RPMI8226 (cell line): Measurements from ENCODE around the gene FZR1.
A peak's percentile ranks its signal among the peaks of the same experiment; 100 is the strongest.
"Not testable (repeated sequence)": the region's sequence is repeated elsewhere in the genome, so short reads cannot be mapped to it uniquely, and the experiment has no call there.

Experiments
- DNase-seq: peaks from one replicate; pipeline ENCODE4 v3.0.0-alpha.2; 2015

FZR1 gene

DNA sequence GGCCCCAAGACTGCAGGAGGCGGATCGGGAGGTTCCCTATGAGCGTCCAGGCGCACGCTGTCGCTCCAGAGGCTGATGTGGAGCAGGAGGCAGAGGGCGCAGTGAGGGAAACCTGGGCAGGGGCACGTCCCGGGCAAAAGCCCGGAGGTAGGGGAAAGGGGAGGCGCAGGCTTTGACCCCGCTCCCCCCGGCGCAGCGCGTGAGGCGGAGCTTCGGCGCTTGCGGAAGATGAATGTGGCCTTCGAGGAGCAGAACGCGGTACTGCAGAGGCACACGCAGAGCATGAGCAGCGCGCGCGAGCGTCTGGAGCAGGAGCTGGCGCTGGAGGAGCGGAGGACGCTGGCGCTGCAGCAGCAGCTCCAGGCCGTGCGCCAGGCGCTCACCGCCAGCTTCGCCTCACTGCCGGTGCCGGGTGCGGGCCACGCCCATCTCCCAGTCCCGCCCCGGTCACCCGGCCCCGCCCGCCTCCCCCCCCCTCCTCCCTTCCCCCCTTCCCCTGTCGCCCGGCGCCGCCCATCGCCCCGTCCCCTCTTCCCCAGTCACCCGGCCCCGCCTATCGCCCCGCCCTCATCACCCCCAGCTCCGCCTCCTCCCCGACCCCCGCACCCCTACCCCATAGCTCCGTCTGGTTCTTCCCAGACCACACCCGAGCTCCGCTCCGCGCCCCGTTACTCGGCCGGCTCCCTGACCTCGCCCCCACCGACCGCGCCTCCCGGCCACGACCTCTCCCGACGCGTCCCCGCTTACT lies 70.8 kb downstream of the FZR1 start:
- DNase-seq: no peak

DNA sequence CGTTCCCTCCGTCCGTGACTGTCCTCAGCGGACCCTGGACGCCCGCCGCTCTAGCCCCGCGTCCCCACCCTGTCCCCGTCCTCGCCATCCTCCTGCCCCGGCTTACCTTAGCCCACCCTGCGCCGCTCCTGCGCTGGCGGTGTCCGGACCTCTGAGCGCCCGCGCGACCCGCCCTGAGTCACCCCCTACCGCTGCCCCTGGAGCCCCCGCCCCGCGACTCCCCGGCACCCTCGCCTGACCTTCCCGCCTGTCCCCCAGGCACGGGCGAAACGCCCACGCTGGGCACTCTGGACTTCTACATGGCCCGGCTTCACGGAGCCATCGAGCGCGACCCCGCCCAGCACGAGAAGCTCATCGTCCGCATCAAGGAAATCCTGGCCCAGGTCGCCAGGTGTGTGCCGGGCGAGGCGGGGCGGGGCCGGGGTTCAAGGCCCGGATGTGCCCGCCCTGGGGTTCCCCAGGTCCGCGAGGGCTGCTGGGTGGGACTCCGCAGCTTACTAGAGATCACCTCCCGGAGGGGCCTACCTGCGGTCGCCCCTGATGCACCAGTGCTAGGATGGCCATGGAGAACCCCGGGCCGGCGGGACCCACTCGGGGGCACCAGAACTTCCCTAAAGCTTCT lies 71.7 kb downstream of the FZR1 start:
- no peak for DNase-seq

DNA sequence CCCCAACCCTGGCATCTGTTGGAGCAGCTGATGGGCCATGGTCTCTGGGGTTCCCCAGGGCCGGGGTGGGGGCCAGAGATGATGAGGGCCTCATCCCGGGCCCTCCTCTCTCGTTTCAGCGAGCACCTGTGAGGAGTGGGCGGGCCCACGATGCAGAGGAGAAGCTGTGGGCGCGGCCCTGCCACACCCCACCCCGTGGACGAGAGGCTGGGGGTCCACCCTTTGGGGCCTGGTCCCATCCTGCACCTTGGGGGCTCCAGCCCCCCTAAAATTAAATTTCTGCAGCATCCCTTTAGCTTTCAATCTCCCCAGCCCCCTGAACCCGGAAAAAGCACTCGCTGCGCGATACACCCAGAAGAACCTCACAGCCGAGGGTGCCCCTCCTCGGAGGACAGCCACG lies 72.3 kb downstream of the FZR1 start:
- DNase-seq: no peak

DNA sequence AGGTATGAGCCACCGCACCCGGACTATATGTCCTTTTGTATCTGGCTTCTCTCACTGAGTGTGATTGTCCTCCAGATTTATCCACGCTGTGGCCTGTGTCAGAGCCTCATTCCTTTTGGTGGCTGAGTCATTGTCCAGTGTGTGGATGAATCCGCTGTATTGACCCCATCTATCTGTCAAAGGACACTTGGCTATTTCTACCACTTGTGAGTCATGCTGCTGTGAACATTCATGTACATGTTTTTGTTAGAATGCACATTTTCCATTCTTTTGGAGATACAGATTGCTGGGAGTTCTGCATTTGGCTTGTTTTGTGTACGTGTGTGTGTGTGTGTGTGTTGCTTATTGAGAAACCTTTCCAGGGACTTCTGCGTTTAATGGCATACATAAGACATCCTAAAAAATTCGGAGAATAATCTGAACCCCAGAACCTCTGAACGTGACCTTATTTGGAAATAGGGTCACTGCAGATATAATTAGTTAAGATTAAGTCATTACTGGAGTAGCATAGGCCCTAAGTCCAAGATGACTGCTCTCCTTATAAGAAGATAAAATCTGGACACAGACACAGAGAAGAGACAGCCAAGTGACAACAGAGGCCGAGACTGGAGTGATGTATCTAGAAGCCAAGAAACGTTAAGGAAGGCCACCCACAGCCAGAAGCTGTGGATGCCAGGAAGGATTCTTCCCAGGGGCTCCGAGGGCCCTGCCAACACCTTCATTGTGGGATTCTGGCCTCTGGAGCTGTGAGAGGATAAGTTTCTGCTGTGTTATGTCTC lies 74.2 kb downstream of the FZR1 start:
- no peak for DNase-seq

DNA sequence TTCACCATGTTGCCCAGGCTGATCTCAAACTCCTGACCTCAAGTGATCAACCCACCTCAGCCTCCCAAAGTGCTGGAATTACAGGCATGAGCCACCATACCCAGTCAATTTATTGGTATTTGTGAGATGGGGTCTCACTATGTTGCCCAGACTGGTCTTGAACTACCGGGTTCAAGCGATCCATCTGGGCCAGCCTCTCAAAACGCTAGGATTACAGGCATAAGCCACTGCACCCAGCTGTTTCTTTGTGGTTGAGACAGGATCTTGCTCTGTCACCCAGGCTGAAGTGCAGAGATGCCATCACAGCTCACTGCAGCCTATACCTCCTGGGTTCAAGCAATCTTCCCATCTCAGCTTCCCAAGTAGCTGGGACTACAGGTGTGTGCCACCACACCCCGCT lies 75.7 kb downstream of the FZR1 start:
- not testable (repeated sequence) for DNase-seq

DNA sequence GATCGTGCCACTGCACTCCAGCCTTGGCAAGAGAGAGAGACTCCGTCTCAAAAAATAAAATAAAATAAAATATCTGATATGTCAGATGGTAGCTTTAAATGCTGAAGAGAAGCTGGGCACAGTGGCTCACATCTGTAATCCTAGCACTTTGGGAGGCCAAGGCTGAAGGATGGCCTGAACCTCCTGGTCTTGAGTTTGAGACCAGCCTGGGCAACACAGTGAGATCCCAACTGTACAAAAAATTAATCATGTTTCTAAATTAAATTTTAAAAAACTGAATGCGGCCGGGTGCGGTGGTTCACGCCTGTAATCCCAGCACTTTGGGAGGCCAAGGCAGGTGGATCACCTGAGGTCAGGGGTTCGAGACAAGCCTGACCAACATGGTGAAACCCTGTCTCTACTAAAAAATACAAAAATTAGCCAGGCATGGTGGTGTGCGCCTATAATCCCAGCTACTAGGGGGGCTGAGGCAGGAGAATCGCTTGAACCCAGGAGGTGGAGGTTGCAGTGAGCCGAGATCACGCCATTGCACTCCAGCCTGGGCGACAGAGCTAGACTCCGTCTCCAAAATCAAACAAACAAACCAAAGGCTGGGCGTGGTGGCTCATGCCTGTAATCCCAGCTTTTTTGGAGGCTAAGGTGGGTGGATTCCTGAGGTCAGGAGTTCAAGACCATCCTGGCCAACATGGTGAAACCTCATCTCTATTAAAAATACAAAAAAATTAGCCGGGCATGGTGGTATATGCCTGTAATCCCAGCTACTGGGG lies 78.1 kb downstream of the FZR1 start:
- not testable (repeated sequence) for DNase-seq

DNA sequence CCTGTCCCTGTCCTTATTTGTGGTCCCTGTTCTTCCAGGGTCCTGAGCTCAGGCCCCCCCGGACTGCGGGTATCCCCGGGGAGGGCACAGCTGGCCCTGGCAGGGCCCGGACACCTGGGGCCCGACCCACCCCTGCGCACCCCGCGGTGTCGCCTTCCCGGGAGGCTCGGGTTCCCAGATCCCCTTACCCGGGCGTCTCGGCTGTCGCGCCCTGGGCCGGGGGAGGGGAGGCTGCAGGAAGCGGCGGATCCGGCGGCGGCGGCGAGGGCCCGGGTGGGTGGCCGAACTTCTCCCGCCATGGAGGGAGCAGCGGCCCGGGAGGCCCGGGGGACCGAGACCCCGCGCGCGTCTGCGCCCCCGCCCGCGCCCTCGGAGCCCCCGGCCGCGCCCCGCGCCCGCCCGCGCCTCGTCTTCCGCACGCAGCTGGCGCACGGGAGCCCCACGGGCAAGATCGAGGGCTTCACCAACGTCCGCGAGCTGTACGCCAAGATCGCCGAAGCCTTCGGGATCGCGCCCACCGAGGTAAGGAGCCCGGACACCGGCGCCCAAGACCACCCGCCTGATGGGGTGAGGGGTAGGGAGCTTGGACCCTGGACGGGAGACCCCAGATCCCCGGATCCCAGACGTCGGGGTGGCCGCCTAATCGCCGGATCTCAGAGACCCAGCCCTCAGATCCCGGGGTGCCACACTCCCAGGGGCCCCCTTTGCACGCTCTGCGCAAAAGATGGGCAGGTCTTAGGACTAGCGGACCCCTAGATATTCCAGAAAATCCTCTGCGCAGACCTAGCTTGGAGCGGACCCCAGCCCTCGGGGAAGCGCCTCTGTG lies 79.4 kb downstream of the FZR1 start, which contains the start of gene GIPC3:
Gene GIPC3 (plus strand): TSS at position 178 of the 826 bp plus-strand sequence. CDS start 120 bp downstream, at position 298.
- DNase-seq: no peak

DNA sequence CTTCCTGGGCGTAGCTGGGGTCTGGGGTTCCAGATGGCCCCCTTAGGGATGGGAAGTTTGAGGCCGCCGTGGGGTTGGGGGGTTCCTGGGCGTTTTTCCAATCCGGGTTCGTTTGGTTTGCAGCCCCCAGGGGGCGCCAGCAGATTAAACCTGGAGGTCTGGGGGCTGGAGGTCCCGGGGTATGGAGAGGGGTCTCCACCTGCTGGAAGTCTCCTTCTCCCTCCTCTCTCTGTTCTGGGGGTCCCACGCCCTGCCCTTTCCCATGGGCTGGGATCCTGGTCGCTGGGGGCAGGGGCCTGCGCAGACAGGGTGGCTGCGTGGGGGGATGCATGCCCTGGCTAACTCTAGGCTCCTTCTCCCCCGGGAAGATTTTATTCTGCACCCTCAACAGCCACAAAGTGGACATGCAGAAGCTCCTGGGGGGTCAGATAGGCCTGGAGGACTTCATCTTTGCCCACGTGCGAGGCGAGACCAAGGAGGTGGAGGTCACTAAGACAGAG lies 80.1 kb downstream of the FZR1 start:
- peak; percentile 43 for DNase-seq

DNA sequence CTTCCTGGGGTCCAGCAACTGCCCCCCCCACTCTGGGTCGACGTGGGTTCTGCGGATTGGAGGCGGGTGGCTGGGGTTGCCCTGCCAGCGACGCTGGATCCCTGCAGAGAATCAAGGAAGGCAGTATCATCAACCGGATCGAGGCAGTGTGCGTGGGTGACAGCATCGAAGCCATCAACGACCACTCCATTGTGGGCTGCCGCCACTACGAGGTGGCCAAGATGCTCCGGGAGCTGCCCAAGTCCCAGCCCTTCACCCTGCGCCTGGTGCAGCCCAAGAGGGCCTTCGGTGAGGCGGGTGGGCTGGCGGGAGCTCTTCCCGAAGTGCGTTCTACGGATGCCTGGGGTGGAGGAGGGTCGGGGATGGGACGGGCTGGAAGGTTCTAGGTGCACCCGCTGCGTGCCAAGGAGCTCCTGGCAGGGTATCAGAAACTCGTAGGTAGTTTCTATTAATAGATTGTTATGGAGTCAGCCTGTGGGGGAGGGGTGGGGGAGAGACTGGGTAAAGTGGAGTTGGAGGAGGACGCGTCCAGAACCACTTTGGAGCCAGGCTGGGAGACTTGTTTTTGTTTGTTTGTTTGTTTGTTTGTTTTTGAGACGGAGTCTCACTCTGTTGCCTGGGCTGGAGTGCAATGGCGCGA lies 80.7 kb downstream of the FZR1 start:
- DNase-seq: no peak
